Colonic mucosa (tissue), 4 donors: Measurements from ENCODE around the gene LRRC7. TPM values are rescaled to one million over a fixed set of nuclear protein-coding genes. Genes with fewer than 3 reads are reported as not detected.

Source experiments
- DNase-seq: peaks from one replicate; pipeline ENCODE4 v3.0.0-alpha.2; 2020
- H3K27ac ChIP-seq: fragments of 200-600 bp; one replicate; pipeline ENCODE4 v1.8.0; 2021
- H3K27me3 ChIP-seq: fragments of 200-600 bp; one replicate; pipeline ENCODE4 v1.8.0; 2021
- H3K36me3 ChIP-seq: fragments of 200-600 bp; one replicate; pipeline ENCODE4 v1.8.0; 2021
- H3K4me1 ChIP-seq: fragments of 200-600 bp; one replicate; pipeline ENCODE4 v1.8.0; 2021; ENCODE audit warnings: mild to moderate bottlenecking
- H3K4me3 ChIP-seq: fragments of 200-600 bp; one replicate; pipeline ENCODE4 v1.8.0; 2021
- H3K9ac ChIP-seq, 2 donors: one replicate each; pipeline ENCODE4 v1.7.0; 2013; ENCODE audit warnings: control low read depth in 2 of 2, low read depth in 2 of 2, low read length in 2 of 2
- H3K9me3 ChIP-seq: fragments of 200-600 bp; one replicate; pipeline ENCODE4 v1.8.0; 2021
- intact Hi-C: fragments of 100-400 bp; cut with DNase I; formaldehyde crosslinking; loops from one replicate; pipeline ENCODE4 v1.14.1; 2022
- total RNA-seq, 2 donors: library from RNA; stranded (reverse); fragmentation: NEBNext Ultra II Directional in 1 of 2; extraction: Animal tissue kit (Norgen Biotek cat#: 25700) in 1 of 2; gene quantifications; one replicate each; pipeline ENCODE4 v1.2.1, GENCODE V29; 2021
- TF ChIP-seq, protein P1 (sequence below): fragments of 200-600 bp; IDR thresholded peaks from one replicate; pipeline ENCODE4 v1.8.0; 2022; ENCODE audit warnings: antibody characterized with exemption, mild to moderate bottlenecking
- donor health status: healthy.
- donor health status: DM: no; HTN: no; CAD: no.
- donor health status: DM: no; HTN: no; CAD: no.

Gene LRRC7
- total RNA-seq, 2 donors from 2014 or later, result 0.21 to 0.22 TPM

GRCh38 chr1:70164350-70164749 lies 596.6 kb downstream of the LRRC7 start:
- Histone ChIP-seq H3K36me3 (no peaks in the 10 kb centered on the region), H3K27me3 (no peaks in the 10 kb centered on the region), H3K4me1 (no peaks in the 10 kb centered on the region), H3K9me3 (no peaks in the 10 kb centered on the region), H3K4me3 (no peak overlapping the region), H3K9ac (no peak overlapping the region), H3K27ac (no peak overlapping the region)
- no peak for DNase-seq
- intact Hi-C loops, result no loop called here
- TF ChIP-seq, protein P1, sequence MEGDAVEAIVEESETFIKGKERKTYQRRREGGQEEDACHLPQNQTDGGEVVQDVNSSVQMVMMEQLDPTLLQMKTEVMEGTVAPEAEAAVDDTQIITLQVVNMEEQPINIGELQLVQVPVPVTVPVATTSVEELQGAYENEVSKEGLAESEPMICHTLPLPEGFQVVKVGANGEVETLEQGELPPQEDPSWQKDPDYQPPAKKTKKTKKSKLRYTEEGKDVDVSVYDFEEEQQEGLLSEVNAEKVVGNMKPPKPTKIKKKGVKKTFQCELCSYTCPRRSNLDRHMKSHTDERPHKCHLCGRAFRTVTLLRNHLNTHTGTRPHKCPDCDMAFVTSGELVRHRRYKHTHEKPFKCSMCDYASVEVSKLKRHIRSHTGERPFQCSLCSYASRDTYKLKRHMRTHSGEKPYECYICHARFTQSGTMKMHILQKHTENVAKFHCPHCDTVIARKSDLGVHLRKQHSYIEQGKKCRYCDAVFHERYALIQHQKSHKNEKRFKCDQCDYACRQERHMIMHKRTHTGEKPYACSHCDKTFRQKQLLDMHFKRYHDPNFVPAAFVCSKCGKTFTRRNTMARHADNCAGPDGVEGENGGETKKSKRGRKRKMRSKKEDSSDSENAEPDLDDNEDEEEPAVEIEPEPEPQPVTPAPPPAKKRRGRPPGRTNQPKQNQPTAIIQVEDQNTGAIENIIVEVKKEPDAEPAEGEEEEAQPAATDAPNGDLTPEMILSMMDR, result no peak

- H3K9me3 ChIP-seq, result no peaks in the 10 kb centered on the region
- no peaks in the 10 kb centered on the region for H3K4me1 ChIP-seq
- H3K27me3 ChIP-seq, result no peaks in the 10 kb centered on the region
- no peak overlapping the region for H3K27ac ChIP-seq
- no peak overlapping the region for H3K9ac ChIP-seq
- no peaks in the 10 kb centered on the region for H3K36me3 ChIP-seq
- intact Hi-C loops, result no loop called here
- DNase-seq, result no peak
- H3K4me3 ChIP-seq, result no peak overlapping the region
- TF ChIP-seq, protein P1, result no peak
Measured at GRCh38 chr1:70168283-70168682, 600.6 kb downstream of the LRRC7 start.

- TF ChIP-seq, protein P1, result no peak
- no peak overlapping the region for H3K4me3 ChIP-seq
- no peak overlapping the region for H3K9ac ChIP-seq
- H3K9me3 ChIP-seq, result no peaks in the 10 kb centered on the region
- DNase-seq, result no peak
- H3K27me3 ChIP-seq, result no peaks in the 10 kb centered on the region
- no peak overlapping the region for H3K27ac ChIP-seq
- intact Hi-C loops, result no loop called here
- no peaks in the 10 kb centered on the region for H3K4me1 ChIP-seq
- H3K36me3 ChIP-seq, result no peaks in the 10 kb centered on the region
Measured at GRCh38 chr1:70169018-70169839, 601.5 kb downstream of the LRRC7 start.

- Histone ChIP-seq H3K4me3 (no peak overlapping the region), H3K9ac (no peak overlapping the region), H3K9me3 (no peaks in the 10 kb centered on the region), H3K27me3 (no peaks in the 10 kb centered on the region), H3K36me3 (no peaks in the 10 kb centered on the region), H3K4me1 (no peaks in the 10 kb centered on the region), H3K27ac (no peak overlapping the region)
- TF ChIP-seq, protein P1, result no peak
- no peak for DNase-seq
- intact Hi-C loops, result no loop called here
Measured at GRCh38 chr1:70171512-70171911, 603.8 kb downstream of the LRRC7 start.
